ENCODE results near the gene TSR1.
"Not testable (repeated sequence)": the region's sequence is repeated elsewhere in the genome, so short reads cannot be mapped to it uniquely, and the experiment has no call there.

TSR1 gene

DNA sequence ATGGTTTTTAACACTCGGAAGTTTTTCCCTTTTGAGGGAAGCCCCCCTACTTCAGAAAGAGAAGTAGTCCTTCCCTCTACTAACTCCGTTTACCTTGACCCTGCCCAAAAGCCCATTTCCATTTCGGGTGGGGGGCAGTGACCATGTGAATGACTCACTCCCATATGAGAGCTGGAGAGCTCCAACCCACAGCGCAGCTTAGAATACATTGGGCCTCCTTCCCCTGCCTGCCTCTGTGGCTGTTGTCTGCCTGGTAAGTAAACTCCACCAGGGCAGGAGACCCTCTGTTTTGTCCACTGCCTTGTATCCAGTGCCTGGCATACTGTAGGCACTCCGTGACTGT is 2.0 kb upstream of the TSR1 start:
- peak in 4 of 51 donors; percentile 9 to 50 (median 19) for DNase-seq

DNA sequence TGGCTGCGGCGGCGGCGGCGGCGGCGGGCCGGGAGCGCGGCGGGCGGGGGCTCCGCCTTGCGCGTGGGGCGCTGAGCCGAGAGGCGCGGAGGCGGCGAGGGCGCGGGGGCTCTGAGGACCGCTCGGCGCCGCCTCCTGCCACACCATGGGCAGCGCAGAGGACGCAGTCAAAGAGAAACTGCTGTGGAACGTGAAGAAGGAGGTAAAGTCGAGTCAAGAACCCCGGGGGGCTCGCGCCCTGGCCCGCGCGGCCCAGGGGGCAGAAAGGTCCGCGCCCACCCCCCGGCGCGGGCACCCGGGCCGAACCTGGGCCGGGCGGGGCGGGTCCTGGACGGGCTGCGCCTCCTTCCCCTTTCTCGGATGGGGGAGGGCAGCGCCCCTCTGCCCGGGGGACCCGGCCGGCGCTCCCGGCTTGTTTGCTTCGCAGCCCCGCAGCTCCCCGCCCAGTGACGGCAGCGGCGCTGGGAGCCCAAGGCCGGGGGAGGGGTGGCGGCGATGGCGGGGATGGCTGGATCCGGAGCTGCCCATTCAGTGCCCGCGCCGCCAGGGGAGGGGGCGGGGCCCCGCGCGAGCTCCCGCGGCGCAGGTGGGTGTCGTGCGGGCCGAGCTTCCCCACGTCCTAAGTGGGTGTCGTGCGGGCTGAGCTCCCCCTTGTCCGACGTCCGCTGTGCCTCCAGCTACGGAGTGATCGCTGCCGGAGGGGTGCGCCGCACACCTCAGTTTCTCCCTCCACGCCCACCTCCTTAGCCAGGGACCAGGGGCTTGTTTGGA is 1.5 kb upstream of the TSR1 start:
- peak in 38 of 51 donors; percentile 10 to 72 (median 48) for DNase-seq

DNA sequence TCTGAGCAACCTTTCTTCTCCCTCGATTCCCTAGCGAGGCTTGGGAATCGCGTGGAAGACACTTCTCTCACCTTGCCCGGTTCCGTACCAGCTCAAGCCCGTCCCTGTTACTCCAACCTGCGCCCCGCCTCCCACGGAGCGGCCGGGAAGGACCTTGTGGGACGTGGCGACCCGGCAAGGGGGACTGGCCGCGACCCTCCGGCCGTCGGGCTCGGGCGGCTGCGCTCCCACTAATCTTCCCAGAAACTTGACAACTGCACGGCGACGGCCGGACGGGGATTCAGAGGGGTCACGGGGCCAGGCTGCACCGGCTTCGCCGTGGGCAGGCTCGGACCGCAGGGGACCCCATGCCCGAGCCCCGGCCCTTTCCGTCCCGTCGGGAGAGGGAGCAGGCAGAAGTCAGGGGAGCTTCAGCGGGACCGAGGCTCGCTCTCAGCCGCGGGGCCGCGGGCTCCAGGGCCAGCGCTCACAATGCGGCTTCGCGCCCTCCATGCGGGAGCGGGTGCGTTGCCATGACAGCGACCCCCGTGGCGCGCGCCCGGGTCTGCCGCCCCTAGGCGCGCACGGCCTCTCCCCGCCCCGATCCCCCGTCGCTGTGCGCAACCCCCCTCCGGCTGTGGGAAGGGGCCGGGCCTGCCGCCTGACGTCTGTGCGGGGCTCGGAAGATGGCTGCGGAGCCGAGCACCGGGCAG is 741 bp upstream of the TSR1 start, which contains the start of gene SGSM2:
SGSM2 (plus strand) TSS at position 650 of the 692 bp plus-strand sequence. CDS start 188 bp downstream, outside the sequence.
- DNase-seq: peak in 42 of 51 donors; percentile 4 to 78 (median 50)

DNA sequence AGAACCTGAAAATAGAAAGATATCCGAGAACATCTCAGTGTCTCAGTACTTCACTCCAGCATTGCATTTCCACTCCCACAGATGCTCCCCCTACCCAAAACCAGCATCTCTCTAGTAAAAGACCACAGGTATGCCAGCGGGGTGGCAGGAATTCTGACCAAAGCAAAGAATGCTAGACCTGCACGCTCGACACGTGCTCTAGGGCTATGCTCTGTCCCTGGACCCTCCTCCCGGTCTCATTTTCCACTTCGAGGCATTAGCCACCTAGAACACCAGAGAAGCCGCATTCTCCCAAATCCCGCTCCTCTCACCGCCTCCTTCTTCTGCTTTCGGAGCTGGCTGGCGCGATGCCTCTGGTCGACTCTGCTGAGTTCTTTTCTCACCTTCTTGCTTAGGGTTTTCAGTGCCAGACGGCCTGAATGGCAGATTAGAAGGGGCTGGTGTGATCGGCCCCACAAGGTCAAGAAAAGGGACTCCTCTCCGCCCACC is 487 bp downstream of the TSR1 start:
- peak in 1 of 51 donors; percentile 67 for DNase-seq

DNA sequence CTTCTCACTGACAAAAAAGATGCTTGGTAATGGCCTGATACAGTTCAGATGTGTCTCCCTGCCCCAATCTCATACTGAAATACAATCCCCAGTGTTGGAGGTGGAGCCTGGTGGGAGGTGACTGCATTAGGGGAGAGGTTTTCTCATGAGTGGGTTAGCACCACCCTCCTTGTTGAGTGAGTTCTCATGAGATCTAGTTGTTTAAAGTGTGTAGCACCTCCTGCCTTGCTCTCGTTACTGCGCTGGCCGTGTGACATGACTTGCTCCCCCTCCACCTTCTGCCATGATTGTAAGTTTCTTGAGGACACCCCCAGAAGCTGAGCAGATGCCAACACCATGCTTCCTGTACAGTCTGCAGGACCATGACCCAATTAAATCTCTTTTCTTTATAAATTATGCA is 5.0 kb downstream of the TSR1 start:
- DNase-seq: no peak

DNA sequence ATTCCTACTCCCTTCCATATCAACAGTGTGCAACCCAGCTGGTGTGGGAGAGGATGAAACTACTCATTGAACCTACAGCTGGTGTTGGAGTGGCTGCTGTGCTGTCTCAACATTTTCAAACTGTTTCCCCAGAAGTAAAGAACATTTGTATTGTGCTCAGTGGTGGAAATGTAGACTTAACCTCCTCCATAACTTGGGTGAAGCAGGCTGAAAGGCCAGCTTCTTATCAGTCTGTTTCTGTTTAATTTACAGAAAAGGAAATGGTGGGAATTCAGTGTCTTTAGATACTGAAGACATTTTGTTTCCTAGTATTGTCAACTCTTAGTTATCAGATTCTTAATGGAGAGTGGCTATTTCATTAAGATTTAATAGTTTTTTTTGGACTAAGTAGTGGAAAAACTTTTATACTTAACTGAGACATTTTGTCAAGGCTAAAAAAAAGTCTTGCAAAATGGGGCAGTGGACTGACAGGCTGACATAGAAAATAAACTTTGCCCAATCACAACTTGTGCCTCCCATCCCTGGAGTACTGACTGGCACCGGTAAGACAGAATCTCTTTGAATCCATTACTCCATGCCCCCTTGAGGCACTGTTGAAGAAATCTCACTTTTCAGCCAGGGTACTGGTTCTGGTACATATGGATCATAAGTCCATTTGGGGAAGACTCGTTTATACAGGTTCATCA is 12.5 kb downstream of the TSR1 start:
- no peak for DNase-seq

DNA sequence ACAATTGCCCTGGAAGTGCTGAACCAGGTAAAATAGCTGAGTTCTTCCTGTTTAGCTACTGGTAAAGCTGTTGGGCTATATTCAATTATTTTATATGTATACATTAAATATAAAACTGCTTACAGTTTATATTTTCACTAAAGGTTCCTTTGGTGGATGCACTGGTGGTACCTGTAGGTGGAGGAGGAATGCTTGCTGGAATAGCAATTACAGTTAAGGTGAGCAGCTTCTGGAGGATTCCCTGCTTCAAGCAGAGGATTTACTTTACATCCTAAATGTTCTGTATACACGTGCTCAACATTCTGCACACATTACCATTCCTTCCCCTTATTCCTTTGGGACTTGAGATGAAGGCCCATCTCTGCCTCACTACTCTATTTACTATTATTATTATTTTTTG is 14.9 kb downstream of the TSR1 start:
- no peak for DNase-seq

DNA sequence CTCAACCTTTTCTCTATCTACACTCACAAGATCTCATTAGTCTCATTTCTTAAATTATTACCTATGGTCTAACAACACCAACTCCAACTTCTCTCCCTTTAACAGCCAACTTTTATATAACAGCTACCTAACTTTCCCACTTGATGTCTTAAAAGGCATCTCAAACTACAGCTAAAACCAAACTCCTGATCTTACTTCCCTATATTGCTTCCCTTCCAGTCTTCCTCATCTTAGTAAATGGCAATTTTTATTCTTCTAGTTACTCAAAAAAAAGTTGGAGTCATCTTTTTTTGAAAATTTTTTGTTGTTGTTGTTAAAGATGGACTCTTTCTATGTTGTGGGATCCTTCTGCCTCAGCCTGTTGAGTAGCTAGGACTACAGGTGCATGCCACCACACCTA is 17.2 kb downstream of the TSR1 start:
- DNase-seq: no peak

DNA sequence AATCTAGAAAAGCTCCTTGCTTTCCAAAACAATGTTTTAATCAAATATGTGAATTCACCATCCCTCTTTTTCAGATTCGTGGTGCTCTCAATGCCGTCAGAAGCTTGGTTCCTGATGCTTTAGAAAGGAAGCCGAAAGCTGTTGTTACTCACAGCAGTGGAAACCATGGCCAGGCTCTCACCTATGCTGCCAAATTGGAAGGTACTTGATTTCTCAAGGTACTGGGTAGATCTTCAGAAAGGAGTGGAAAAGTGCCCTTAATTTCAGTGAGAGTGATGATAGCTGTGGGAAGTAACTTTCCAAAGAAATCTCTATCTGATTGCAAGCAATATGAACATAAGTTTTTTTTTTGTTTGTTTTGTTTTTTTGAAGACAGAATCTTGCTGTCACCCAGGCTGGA is 18.5 kb downstream of the TSR1 start:
- no peak for DNase-seq

DNA sequence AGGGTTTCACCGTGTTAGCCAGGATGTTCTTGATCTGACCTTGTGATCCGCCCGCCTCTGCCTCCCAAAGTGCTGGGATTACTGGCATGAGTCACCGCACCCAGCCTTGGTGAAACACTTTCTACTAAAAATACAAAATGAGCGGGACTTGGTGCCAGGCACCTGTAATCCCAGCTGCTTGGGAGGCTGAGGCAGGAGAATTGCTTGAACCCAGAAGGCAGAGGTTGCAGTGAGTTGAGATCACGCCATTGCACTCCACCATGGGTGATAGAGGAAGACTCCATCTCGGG is 19.4 kb downstream of the TSR1 start:
- not testable (repeated sequence) for DNase-seq

DNA sequence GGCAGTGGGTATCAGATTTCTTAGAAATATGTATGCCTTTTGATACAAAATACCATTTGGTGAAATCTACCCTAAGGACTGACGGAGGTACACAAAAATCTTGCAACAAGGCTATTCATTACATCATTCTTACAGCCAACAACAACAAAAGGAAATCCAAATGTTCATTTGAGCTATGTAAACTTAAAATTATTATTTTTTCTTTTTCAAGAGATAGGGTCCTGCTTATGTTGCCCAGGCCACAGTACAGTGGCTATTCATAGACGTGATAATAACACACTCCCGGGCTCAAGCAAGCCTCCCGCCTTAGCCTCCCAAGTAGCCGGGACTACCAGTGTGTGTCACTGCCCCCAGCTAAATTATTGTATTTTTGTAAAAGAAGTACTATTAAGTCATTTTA is 23.5 kb downstream of the TSR1 start:
- no peak for DNase-seq

DNA sequence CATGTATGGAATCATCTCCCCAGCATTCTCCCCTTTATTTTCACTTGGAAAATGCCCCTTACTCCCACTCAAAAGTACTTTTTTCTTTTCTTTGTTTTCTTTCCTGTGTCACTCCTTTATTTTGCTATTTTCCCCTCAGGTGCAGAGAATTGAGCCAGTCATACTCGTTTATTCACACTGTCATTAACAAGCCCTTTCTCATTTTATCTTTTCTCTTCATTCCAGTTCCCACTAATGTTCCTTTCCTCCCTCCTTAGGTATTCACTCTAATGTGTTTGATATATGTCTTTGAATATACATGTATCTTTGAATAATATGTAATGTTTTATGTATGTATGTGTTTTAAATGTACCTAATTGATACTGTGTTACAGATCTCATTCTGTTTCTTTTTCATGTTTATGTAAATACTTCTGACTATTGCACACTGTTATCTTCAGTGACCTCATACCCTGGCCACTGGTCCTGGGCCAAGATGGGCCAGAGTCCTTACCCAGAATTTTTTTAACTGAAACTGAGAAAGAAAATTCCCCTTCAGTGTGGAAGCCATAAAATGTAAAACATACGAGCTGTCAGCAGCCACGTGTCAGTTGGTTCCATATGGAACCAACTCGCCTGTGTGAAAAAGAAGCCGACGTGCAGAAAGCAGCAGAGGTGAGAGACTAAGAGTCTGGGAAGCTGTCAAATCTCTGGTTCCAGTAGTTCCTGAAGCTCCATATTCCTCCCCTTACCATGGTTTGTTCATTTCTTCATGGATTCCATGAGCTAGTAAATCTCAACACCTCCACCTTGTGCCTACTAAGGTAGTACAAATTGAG is 26.7 kb downstream of the TSR1 start:
- DNase-seq: no peak

DNA sequence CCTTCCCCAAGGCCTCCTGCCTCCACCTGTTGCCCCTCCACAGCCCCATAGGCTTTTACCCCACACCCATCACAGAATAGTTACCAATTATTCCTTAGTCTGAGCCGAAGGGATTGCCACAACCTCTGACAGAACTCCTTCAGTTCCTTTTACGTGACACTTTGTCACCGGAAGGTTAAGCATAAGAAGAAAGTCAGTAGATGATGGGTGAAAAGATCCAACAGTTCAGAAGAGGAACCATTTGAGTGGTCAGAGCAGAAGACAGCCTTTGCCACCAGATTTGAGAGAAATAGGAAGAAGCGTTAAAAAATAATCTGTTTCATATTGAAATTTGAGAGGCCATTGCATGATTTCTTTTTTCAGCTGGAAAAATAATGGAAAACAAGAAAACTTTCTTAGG is 31.3 kb downstream of the TSR1 start:
- DNase-seq: no peak

DNA sequence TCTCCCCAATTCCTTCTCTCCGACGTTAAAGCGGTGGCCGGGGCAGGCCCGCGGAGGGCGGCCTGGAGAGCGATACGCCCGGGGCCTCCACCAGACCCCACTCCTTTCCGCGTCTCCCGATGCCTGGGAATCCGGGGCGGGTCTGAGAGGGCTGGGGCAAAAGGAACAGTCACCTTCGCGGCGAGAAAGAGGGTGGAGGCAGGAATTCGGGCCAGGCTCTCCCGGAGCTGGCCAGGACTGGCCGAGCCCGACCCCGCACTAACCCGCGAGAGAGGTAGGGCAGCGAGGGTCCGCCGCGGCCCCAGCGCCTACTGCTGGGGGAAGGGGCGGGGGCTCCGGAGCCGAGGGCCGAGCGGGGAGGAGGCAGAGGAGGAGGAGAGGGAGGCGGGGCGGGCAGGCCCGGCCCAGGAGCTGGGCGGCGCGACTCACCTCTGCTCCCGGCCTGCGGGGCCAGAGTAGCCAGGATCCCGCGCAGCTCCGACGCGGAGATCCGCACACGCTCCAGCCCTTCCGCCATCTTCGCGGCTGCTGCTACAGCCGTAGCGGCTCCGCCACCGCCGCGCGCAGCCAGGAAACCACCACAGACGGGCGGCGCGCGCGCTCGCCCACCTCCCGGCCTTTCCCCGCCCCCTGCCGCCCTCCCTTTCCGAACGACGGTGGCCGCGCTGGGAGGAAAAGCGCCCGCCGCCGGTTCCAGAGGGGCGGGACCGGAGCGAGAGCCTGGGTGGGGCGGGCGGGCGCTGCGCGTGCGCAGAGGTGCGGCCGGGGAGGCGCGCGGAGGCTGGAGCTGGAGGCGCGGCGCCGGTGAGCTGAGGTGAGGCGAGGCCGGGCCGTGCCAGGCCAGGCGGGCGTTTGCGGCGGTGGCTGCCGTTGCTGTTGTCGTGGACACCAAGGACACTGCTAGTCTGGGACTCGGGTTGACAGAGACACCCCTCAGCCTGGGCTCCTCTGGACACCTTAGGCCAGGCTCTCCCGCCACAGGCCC is 32.8 kb downstream of the TSR1 start, which contains the start of the genes SMG6 and SRR:
SMG6 (minus strand) TSS at position 582 of the 985 bp plus-strand sequence; CDS start at position 517, 65 bp downstream.
SRR (plus strand) TSS at position 747 of the 985 bp plus-strand sequence. CDS start 11,611 bp downstream, outside the sequence.
- DNase-seq: peak; percentile 41 to 95 (median 88)

DNA sequence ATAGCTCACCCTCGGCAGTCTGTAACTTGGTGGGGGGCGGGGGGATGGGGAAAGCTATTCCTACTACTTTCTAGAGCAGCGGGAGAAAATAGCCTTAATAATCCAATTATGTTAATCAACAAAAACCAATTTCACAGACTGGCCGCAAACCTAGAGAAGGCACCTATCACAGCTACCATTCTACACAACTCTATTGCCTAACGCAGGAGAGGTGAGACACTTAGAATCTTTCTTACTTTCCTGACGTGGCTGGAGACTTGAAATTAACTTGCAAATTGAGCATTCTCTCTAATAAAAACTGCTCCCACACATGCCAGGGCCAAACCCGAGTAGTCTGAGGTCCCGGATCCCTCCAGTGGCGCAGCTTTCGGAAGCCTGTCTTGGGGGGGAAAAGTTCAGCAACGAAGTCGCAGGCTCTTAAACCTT is 33.5 kb downstream of the TSR1 start:
- DNase-seq: peak in 1 of 51 donors; percentile 33

DNA sequence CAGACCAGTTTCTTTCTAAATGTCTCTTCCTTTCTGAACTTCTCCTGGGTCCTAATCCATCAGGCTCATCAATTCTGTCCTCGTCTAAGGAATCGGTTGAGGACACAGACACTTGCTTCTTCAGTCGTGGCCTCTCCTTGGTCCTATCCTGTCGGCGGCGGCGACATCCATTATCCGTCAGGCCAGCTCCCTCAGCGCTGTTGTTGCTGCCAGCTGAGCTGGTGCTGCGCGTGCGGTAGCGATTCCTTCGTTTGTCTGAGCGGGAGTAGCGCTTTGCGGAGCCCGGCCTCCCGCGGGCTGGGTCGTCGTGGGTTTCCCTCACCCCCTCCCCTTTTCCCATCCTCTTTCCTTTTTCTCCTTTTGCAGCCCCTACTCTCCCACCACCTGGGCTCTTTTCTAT is 36.5 kb downstream of the TSR1 start:
- DNase-seq: no peak

DNA sequence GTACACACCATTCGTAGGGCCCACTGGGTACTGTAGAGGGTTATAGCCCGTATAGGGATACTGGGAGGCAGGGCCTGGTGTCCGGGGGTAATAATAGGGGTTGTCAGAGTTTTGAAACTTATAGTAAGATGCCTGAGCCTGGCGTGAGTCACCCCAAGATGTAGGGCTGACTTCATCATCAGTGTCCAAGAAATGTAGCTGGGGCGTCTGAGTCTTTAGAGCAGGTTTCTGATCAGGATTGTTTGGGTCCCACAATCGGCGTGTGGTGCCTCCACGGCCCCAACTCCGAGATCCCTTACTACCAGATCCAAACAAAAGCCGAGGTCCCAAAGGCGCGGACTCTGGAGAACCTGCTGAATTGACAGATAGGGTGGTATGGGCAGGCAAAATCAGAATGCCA is 37.1 kb downstream of the TSR1 start:
- DNase-seq: no peak

DNA sequence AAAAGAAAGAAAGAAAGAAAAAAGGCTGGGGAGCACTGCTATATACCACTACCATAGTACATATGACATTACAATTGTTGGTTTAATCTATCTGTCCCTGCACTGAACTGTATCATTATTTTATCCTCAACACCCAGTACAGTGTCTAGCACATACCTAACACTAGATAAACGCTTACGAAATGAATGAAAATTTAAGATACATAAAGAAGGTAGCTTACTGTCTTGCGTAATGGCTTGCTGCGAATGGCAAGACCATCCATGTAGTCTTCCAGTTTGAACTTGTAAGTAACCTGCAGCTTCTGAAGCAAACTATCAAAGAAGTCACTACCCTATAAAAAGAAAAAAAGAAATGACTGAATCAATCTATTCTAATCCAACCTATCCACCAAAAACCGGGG is 39.2 kb downstream of the TSR1 start:
- no peak for DNase-seq

DNA sequence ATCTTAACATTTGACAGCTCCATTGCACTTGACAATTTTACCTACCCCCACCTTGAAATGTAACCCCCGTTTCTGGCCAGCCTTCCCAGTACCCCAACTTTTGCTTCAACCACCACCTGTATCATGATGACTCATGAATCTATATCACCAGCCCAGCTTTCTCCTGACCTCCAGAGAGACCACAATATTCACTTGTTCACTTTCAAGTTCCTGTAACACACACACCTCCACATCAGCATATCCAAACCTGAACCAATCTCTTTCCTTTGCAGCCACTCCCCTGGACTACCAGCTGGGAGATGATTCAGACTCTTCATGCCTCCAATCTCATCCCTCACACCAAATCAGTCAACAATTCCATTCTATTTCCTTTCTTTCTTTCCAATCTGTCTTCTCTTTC is 40.7 kb downstream of the TSR1 start:
- DNase-seq: no peak

DNA sequence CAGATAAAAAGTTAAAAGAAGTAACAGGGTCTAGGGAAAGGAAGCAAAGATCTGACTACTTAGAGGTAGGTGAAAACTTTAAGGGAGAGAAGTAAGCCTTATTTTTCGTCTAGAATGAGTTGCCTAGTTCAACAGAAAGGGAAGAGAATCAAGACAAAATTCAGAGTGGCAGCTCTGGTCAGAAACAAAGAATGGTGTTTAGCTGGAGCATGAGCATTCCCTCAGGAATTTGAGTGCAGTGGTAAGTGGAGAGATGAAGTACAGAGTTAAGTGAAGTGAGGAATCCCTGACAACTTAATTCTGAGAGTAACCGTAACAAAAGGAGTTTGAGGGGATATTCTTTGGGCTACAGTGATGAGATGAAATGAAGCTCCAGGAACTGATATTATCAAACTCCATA is 44.2 kb downstream of the TSR1 start:
- DNase-seq: no peak

Data from hypothalamus (tissue), 51 donors.